ENCODE results near the gene CLVS2.

Gene CLVS2

DNA sequence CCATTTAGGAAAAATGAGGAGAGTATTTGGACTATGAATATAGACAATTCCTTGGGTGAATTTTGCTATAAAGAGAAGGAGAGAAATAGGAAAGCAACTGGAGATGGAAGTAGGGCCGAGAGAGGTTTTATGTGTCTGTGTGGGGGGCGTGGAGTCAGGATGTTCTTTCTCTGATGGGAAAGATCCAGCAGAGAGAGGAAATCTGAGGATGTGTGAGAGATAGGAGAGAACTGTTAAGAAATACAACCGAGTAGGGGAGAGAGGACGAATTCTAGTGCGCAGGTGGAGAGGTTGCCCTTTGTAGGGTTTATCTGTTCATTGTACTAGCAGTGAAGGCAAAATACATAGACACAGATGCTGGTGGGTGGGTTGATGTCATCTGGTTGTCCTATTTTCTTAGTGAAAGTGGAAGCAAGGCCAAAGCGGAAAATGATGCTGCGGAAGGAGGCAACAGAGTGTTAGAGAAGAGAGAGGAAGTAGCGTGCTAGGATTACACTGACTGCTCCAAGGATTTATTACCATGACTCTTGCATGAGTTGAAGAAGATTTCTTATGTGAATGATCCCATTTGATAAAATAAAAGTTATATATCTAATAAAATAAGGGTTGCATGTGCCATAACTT is 57.7 kb downstream of the CLVS2 start:
- Histone ChIP-seq H3K27me3 (no peaks in the 10 kb centered on the region), H3K9ac (no peak overlapping the region), H3K9me3 (replicated peaks in 1 of 11) (no peaks in the 10 kb centered on the region), H4K20me1 (no peaks in the 10 kb centered on the region), H3K27ac (no peak overlapping the region), H3K4me3 (no peak overlapping the region), H3K36me3 (no peaks in the 10 kb centered on the region), H3K4me2 (no peak overlapping the region), H3K4me1 (no peaks in the 10 kb centered on the region)
- TF ChIP-seq Cebpa-rat (IDR thresholded peaks at IDR 0.05) = no peak

DNA sequence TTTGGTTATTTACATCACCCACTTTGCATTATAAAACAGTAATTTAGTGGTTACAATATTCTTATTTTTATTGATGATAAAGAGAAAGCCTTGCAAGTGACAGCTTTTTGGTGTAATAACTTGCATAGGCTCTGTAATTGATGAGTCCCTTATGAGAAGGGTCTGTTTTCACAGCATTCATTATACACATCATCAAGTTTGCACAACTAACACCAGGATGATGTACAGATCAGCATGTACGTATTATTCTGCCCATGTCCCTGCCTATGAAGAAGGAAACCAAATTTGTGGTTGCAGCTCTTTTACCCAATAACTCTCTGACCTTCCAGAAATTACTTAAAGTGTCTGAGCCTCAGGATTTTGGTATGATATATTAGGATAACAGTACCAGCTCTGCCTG is 59.2 kb downstream of the CLVS2 start:
- Histone ChIP-seq H3K27ac (no peak overlapping the region), H3K36me3 (no peaks in the 10 kb centered on the region), H3K4me2 (no peak overlapping the region), H3K27me3 (no peaks in the 10 kb centered on the region), H3K4me3 (no peak overlapping the region), H4K20me1 (no peaks in the 10 kb centered on the region), H3K9me3 (replicated peaks in 1 of 11) (no peaks in the 10 kb centered on the region), H3K9ac (no peak overlapping the region), H3K4me1 (no peaks in the 10 kb centered on the region)
- TF ChIP-seq Cebpa-rat (IDR thresholded peaks at IDR 0.05) = no peak

DNA sequence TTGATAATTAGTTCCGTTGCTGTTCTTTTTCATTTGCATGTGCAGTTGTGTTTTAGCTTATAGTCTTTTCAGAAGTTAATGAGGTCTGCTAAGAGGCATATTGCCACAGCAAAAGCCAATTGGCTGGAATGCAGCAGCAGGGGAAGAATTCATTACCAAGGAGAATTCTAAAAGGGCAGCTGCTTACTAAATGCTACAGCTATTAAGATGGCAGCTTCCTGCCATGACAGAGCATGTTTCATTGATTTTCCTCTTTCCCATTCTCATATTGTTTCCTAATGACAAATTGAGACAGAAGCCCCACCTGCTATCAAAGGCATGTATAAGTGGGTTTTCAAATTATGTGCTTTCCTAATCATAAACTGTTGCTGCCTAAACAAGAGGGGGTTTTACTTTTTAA is 66.6 kb downstream of the CLVS2 start:
- no peaks in the 10 kb centered on the region for H4K20me1 ChIP-seq
- H3K9ac ChIP-seq = no peak overlapping the region
- no peaks in the 10 kb centered on the region for H3K36me3 ChIP-seq
- no peak overlapping the region for H3K4me3 ChIP-seq
- no peaks in the 10 kb centered on the region for H3K4me1 ChIP-seq
- H3K9me3 ChIP-seq (replicated peaks in 1 of 11) = no peaks in the 10 kb centered on the region
- no peaks in the 10 kb centered on the region for H3K27me3 ChIP-seq
- H3K4me2 ChIP-seq = no peak overlapping the region
- H3K27ac ChIP-seq = no peak overlapping the region
- TF ChIP-seq Cebpa-rat (IDR thresholded peaks at IDR 0.05) = no peak

DNA sequence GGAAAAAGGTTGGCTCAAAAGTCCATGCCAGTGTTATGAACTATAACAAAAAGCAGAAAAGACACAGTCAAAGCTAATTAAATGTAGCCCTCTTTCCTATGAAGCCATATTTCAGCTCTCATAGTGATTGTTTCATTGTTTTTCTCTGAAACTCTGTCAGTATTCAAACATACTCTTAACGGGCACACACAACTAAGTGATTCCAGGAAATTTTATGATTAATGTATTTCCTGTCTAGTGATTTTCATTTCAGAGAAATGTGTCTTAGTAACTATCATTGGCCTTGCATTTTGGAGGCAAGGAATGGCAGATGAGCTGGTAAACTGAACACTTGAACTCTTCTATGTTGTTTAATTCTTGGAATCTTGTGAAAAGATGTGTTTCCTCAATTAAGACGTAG is 68.0 kb downstream of the CLVS2 start:
- no peaks in the 10 kb centered on the region for H4K20me1 ChIP-seq
- no peak for TF ChIP-seq Cebpa-rat (IDR thresholded peaks at IDR 0.05)
- H3K4me1 ChIP-seq = no peaks in the 10 kb centered on the region
- H3K9me3 ChIP-seq (replicated peaks in 1 of 11) = no peaks in the 10 kb centered on the region
- no peaks in the 10 kb centered on the region for H3K27me3 ChIP-seq
- no peak overlapping the region for H3K9ac ChIP-seq
- no peak overlapping the region for H3K4me3 ChIP-seq
- no peaks in the 10 kb centered on the region for H3K36me3 ChIP-seq
- no peak overlapping the region for H3K4me2 ChIP-seq
- H3K27ac ChIP-seq = no peak overlapping the region

DNA sequence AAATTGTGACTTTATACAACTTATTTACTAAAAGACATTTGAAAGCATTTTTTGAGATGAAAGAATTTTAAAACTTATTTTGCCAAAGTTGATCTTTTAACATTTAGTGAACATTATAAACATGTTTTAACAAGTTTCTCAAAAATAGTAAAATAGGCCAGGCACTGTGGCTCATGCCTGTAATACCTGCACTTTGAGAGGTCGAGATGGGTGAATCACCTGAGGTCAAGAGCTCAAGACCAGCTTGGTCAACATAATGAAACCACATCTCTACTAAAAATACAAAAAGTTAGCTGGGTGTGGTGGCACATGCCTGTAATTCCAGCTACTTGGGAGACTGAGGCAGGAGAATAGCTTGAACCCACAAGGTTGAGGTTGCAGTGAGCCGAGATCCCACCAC is 78.6 kb downstream of the CLVS2 start:
- no peak overlapping the region for H3K4me2 ChIP-seq

DNA sequence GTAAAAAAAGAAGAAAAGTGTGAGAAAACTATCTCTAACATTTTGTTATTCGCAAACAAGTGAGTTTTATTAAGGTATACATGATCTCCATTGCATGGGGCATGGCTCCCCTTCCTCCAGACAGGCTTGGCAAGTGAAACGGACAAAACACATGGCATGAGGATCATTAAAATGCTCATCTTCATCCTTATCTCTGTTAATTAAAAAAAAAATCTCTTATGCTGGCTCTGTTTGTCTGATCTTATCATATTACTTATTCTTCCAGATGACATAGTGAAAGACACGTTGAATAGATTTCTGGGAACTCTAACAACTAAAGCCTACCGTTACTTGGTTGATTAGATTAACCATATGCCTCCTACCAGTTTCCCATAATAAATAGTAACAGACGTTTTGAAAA is 89.4 kb downstream of the CLVS2 start:
- no peaks in the 10 kb centered on the region for H3K9me3 ChIP-seq (replicated peaks in 1 of 11)
- H3K27me3 ChIP-seq = no peaks in the 10 kb centered on the region

More for the DNA sequence above, 78.6 kb downstream of the CLVS2 start:
- no peak for TF ChIP-seq Cebpa-rat (IDR thresholded peaks at IDR 0.05)
- H3K4me1 ChIP-seq = peaks cover 0 to 25% (median 0%) of the 10 kb centered on the region in 10 experiments; a peak in 4 of 20 replicates
- H4K20me1 ChIP-seq = no peaks in the 10 kb centered on the region
- no peak overlapping the region for H3K27ac ChIP-seq
- H3K36me3 ChIP-seq = no peaks in the 10 kb centered on the region
- H3K27me3 ChIP-seq = no peaks in the 10 kb centered on the region
- no peak overlapping the region for H3K4me3 ChIP-seq
- no peak overlapping the region for H3K9ac ChIP-seq
- no peaks in the 10 kb centered on the region for H3K9me3 ChIP-seq (replicated peaks in 1 of 11)

DNA sequence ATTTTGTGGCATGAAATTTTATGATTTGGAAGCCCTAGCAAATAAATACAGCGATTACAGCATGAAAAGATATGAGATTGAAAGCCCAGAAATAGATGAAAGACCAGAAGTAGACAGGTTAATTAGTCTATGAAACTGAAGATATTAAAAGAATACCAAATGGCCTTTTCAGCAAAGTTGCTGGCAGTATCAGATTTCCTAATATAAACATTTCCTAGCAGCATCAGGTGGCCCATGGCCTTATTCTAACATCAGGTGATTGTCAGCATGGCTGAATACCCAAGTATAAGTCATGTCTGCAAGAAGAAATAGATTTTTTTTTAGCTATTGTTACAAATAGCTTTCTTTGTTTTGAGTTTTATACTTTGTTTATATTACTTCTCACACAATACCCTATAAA is 93.2 kb downstream of the CLVS2 start:
- Histone ChIP-seq H3K27ac (no peak overlapping the region), H4K20me1 (no peaks in the 10 kb centered on the region), H3K36me3 (no peaks in the 10 kb centered on the region), H3K4me3 (no peak overlapping the region), H3K4me2 (no peak overlapping the region), H3K9ac (no peak overlapping the region), H3K4me1 (no peaks in the 10 kb centered on the region), H3K9me3 (replicated peaks in 1 of 11) (no peaks in the 10 kb centered on the region), H3K27me3 (no peaks in the 10 kb centered on the region)
- TF ChIP-seq Cebpa-rat (IDR thresholded peaks at IDR 0.05) = no peak

More for the DNA sequence above, 89.4 kb downstream of the CLVS2 start:
- Histone ChIP-seq H3K4me2 (no peak overlapping the region), H3K36me3 (no peaks in the 10 kb centered on the region), H3K4me3 (no peak overlapping the region), H3K4me1 (0 out of 20 replicates have a peak, but pooled peaks cover 0 to 4% (median 0%) of the 10 kb centered on the region in 10 experiments), H3K27ac (no peak overlapping the region), H4K20me1 (no peaks in the 10 kb centered on the region), H3K9ac (no peak overlapping the region)
- no peak for TF ChIP-seq Cebpa-rat (IDR thresholded peaks at IDR 0.05)

DNA sequence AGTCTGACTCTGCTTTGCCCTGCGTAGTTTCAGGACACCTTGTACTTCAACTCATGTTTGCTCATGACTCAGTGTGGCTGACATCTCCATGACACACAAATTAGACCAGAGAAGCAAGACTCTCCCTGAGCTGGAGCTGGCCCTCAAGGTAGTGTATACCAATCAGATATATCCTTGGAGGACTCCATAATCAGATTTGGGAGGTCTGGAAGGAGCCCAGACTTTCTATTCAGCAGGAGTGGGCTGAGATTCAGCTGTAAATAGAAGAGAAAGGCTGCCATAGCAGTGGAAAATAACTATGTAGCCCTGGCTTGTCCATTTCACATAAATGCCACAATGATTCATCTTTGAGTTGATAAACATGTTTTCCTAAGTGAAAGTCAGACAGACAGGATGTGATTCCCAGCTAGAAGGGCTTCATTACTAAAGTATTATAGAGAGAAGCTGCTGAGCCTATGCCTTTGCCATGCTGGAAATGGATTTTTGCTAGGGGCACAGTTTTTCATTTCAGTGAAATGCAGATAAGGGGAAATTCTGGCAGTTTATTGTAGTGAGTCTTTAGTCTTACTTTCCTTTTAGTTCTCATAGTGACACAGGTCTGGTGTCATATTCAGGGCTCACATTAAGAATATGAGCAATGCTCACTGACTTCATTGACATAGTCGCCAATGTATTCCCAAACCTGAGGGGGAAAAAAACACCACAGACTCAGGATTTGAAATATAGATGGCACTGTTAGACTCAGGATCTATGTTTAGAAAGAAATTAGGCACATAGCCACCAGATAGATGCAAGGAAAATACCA is 95.3 kb downstream of the CLVS2 start:
- Histone ChIP-seq H3K27me3 (no peaks in the 10 kb centered on the region), H3K4me1 (no peaks in the 10 kb centered on the region), H4K20me1 (no peaks in the 10 kb centered on the region), H3K9ac (no peak overlapping the region), H3K27ac (no peak overlapping the region), H3K4me2 (no peak overlapping the region), H3K36me3 (no peaks in the 10 kb centered on the region), H3K4me3 (no peak overlapping the region), H3K9me3 (replicated peaks in 1 of 11) (no peaks in the 10 kb centered on the region)
- TF ChIP-seq Cebpa-rat (IDR thresholded peaks at IDR 0.05) = no peak

GRCh38 chr6:123091896-123092271 is 95.8 kb downstream of the CLVS2 start:
- Histone ChIP-seq H3K9me3 (replicated peaks in 1 of 11) (no peaks in the 10 kb centered on the region), H3K4me3 (no peak overlapping the region), H3K4me2 (no peak overlapping the region), H3K27ac (no peak overlapping the region), H3K36me3 (no peaks in the 10 kb centered on the region), H3K4me1 (no peaks in the 10 kb centered on the region), H3K9ac (no peak overlapping the region), H4K20me1 (no peaks in the 10 kb centered on the region), H3K27me3 (no peaks in the 10 kb centered on the region)
- TF ChIP-seq Cebpa-rat (IDR thresholded peaks at IDR 0.05) = no peak

DNA sequence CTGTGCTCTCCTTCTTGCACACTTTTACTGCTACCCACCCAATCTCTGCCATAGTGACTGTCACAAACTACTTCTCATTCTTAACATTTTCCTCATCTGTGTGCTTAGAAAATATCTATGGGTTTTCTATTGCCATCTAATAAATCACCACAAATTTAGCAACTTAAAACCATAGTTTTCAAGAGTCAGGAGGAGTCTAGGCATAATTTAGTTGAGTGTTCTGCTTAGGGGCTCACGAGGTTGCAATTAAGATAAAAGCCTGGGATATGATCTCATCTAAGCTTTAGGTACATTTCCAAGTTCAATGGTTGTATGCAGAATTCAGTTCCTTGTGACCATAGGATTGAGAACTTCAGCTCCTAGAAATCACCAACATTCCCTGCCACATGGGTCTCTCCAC is 98.8 kb downstream of the CLVS2 start:
- H3K27ac ChIP-seq = no peak overlapping the region
- H3K4me1 ChIP-seq = no peaks in the 10 kb centered on the region
- no peaks in the 10 kb centered on the region for H4K20me1 ChIP-seq
- no peaks in the 10 kb centered on the region for H3K9me3 ChIP-seq (replicated peaks in 1 of 11)
- H3K36me3 ChIP-seq = no peaks in the 10 kb centered on the region
- H3K4me2 ChIP-seq = no peak overlapping the region
- no peak overlapping the region for H3K9ac ChIP-seq
- no peak overlapping the region for H3K4me3 ChIP-seq
- no peak for TF ChIP-seq Cebpa-rat (IDR thresholded peaks at IDR 0.05)
- H3K27me3 ChIP-seq = no peaks in the 10 kb centered on the region
